Thoracic aorta (tissue), 2 donors: ENCODE measurements around the gene SLC35D3. TPM values are rescaled to one million over a fixed set of nuclear protein-coding genes. Genes with fewer than 3 reads are reported as not detected.

Experiments used
- ATAC-seq: fragments of 150-250 bp; one replicate; pipeline ENCODE4 v1.8.0; 2017; ENCODE audit warnings: low read depth; ENCODE audit not compliant: insufficient number of reproducible peaks, low FRiP score
- DNase-seq: peaks from one replicate; pipeline ENCODE4 v3.0.0-alpha.2; 2020; ENCODE audit warnings: low spot score
- H3K27ac ChIP-seq, 2 donors: fragments of 200-600 bp; sonication (generic); 1 replicate in 1 of 2; 2 replicates in 1 of 2; pipeline ENCODE4 v1.5.1; 2016; ENCODE audit warnings: mild to moderate bottlenecking in 2 of 2, moderate library complexity in 2 of 2
- H3K27me3 ChIP-seq: fragments of 200-600 bp; sonication (generic); replicated peaks from 2 replicates; pipeline ENCODE4 v1.6.0; 2016; ENCODE audit warnings: mild to moderate bottlenecking; ENCODE audit not compliant: insufficient read depth
- H3K36me3 ChIP-seq: fragments of 200-600 bp; sonication (generic); one replicate; pipeline ENCODE4 v1.5.1; 2016
- H3K4me1 ChIP-seq, 2 donors: fragments of 200-600 bp; sonication (generic); 1 replicate in 1 of 2; 2 replicates in 1 of 2; pipeline versions ENCODE4 v1.5.1 to v1.6.0; 2016; ENCODE audit warnings: low read depth in 2 of 2, mild to moderate bottlenecking in 1 of 2; ENCODE audit not compliant: control insufficient read depth in 1 of 2
- H3K4me3 ChIP-seq: fragments of 200-600 bp; sonication (generic); 2 replicates; pipeline ENCODE4 v1.5.1; 2016; ENCODE audit warnings: mild to moderate bottlenecking
- H3K9me3 ChIP-seq: fragments of 200-600 bp; sonication (generic); 2 replicates; pipeline ENCODE4 v1.5.1; 2016
- CTCF ChIP-seq: fragments of 200-600 bp; sonication (generic); IDR thresholded peaks from one replicate; pipeline ENCODE4 v1.5.1; 2019; ENCODE audit warnings: antibody characterized with exemption
- total RNA-seq, 2 donors: library from RNA; depleted of rRNA; stranded (reverse); fragments of >200 nt; gene quantifications; one replicate each; pipeline versions ENCODE4 v1.1.0 to v1.2.3, GENCODE V29; 2016

SLC35D3 gene
- total RNA-seq, 2 donors from 2014 or later: not detected

- Histone ChIP-seq H3K4me3 (peak overlapping the region; percentile 80), H3K36me3 (no peaks in the 10 kb centered on the region), H3K9me3 (no peaks in the 10 kb centered on the region), H3K27ac (no peak overlapping the region), H3K4me1 (peaks cover 28 to 35% of the 10 kb centered on the region in 2 donors), H3K27me3 (peaks cover 13% of the 10 kb centered on the region)
- ATAC-seq (no peak), DNase-seq (no peak)
- no peak for TF ChIP-seq CTCF
Measured at GRCh38 chr6:136923954-136924673, 2.0 kb downstream of the SLC35D3 start.

GRCh38 chr6:136926383-136926782 is 4.3 kb downstream of the SLC35D3 start:
- Histone ChIP-seq H3K9me3 (no peaks in the 10 kb centered on the region), H3K4me1 (peaks cover 16 to 21% of the 10 kb centered on the region in 2 donors), H3K36me3 (no peaks in the 10 kb centered on the region), H3K27me3 (peaks cover 2% of the 10 kb centered on the region), H3K27ac (no peak overlapping the region), H3K4me3 (no peak overlapping the region)
- no peak for ATAC-seq
- no peak for DNase-seq
- no peak for TF ChIP-seq CTCF

GRCh38 chr6:136927292-136927691 is 5.2 kb downstream of the SLC35D3 start:
- ATAC-seq (no peak), DNase-seq (no peak)
- Histone ChIP-seq H3K36me3 (no peaks in the 10 kb centered on the region), H3K4me1 (peaks cover 11 to 12% of the 10 kb centered on the region in 2 donors), H3K4me3 (no peak overlapping the region), H3K9me3 (no peaks in the 10 kb centered on the region), H3K27me3 (no peaks in the 10 kb centered on the region), H3K27ac (no peak overlapping the region)
- no peak for TF ChIP-seq CTCF

GRCh38 chr6:136930528-136930927 is 8.4 kb downstream of the SLC35D3 start:
- no peaks in the 10 kb centered on the region for H3K27me3 ChIP-seq
- ATAC-seq (no peak), DNase-seq (no peak)
- no peak for TF ChIP-seq CTCF
- H3K36me3 ChIP-seq: no peaks in the 10 kb centered on the region
- H3K27ac ChIP-seq: no peak overlapping the region
- H3K9me3 ChIP-seq: no peaks in the 10 kb centered on the region
- no peaks in the 10 kb centered on the region for H3K4me1 ChIP-seq
- H3K4me3 ChIP-seq: no peak overlapping the region

GRCh38 chr6:136932599-136932998 is 10.5 kb downstream of the SLC35D3 start:
- H3K36me3 ChIP-seq: no peaks in the 10 kb centered on the region
- TF ChIP-seq CTCF: no peak
- no peaks in the 10 kb centered on the region for H3K4me1 ChIP-seq
- no peaks in the 10 kb centered on the region for H3K27me3 ChIP-seq
- DNase-seq (no peak), ATAC-seq (no peak)
- H3K27ac ChIP-seq: no peak overlapping the region
- H3K9me3 ChIP-seq: no peaks in the 10 kb centered on the region
- no peak overlapping the region for H3K4me3 ChIP-seq
